DND-41 (cell line): ENCODE measurements around the gene DENND1C.

Experiments used
- ATAC-seq: fragments of 200-7000 bp; cut with Tn5 transposase; 3 replicates; pipeline ENCODE4 v1.9.1; 2021; ENCODE audit warnings: low read depth; ENCODE audit not compliant: insufficient read depth
- DNase-seq: peaks from one replicate; pipeline ENCODE4 v3.0.0-alpha.2; 2020
- H2AFZ ChIP-seq: 2 replicates; pipeline ENCODE4 v1.6.0; 2012; ENCODE audit warnings: low read depth, low read length
- H3K27ac ChIP-seq: 2 replicates; pipeline ENCODE4 v1.5.1; 2012; ENCODE audit warnings: low read length, inconsistent platforms
- H3K27me3 ChIP-seq: fragments of 200-600 bp; sonication (generic); 2 replicates; pipeline ENCODE4 v1.6.0; 2012; ENCODE audit warnings: low read length, mild to moderate bottlenecking, inconsistent platforms; ENCODE audit not compliant: insufficient read depth, poor library complexity
- H3K36me3 ChIP-seq: 2 replicates; pipeline ENCODE4 v1.5.1; 2012; ENCODE audit warnings: low read length, inconsistent platforms; ENCODE audit not compliant: insufficient read depth
- H3K4me1 ChIP-seq: 2 replicates; pipeline ENCODE4 v1.5.1; 2012; ENCODE audit warnings: mild to moderate bottlenecking, low read length; ENCODE audit not compliant: insufficient read depth
- H3K4me2 ChIP-seq: 2 replicates; pipeline ENCODE4 v1.6.0; 2012; ENCODE audit warnings: mild to moderate bottlenecking, moderate library complexity, low read length, inconsistent platforms; ENCODE audit not compliant: insufficient read depth
- H3K4me3 ChIP-seq, 2 experiments: fragments of 200-600 bp in 1 of 2; shearing (Covaris generic) in 1 of 2; 2 replicates each; pipeline ENCODE4 v1.5.1; 2012 to 2016; ENCODE audit warnings: inconsistent platforms in 2 of 2, low read length in 2 of 2, mild to moderate bottlenecking in 2 of 2, low read depth in 1 of 2, moderate library complexity in 1 of 2
- H3K79me2 ChIP-seq: 2 replicates; pipeline ENCODE4 v1.6.0; 2012; ENCODE audit warnings: low read length, inconsistent platforms; ENCODE audit not compliant: insufficient read depth
- H3K9ac ChIP-seq: 2 replicates; pipeline ENCODE4 v1.6.0; 2012; ENCODE audit warnings: low read depth, mild to moderate bottlenecking, inconsistent platforms, low read length, moderate library complexity
- H3K9me3 ChIP-seq: 2 replicates; pipeline ENCODE4 v1.5.1; 2012; ENCODE audit warnings: low read length, moderate library complexity, mild to moderate bottlenecking, inconsistent platforms; ENCODE audit not compliant: insufficient read depth, severe bottlenecking
- H4K20me1 ChIP-seq: 2 replicates; pipeline ENCODE4 v1.6.0; 2012; ENCODE audit warnings: low read length; ENCODE audit not compliant: insufficient read depth
- CTCF ChIP-seq: IDR thresholded peaks from 2 replicates; pipeline ENCODE4 v1.5.1; 2012; ENCODE audit warnings: borderline replicate concordance, low read length, moderate library complexity, mild to moderate bottlenecking; ENCODE audit not compliant: poor library complexity, severe bottlenecking; ENCODE audit errors: extremely low read depth
- EZH2 ChIP-seq: IDR thresholded peaks from 3 replicates; pipeline ENCODE4 v1.6.1; 2012; ENCODE audit warnings: borderline replicate concordance, low read depth, mild to moderate bottlenecking, moderate library complexity, low read length, inconsistent platforms; ENCODE audit not compliant: severe bottlenecking

DENND1C gene

GRCh38 chr19:6439743-6440142, 41.8 kb downstream of the DENND1C start:
- Histone ChIP-seq H3K79me2 (no peaks in the 10 kb centered on the region), H3K4me1 (no peaks in the 10 kb centered on the region), H3K27ac (no peak overlapping the region), H3K9ac (no peak overlapping the region), H3K4me2 (no peak overlapping the region), H4K20me1 (peaks cover 2% of the 10 kb centered on the region; the same call in 1 of the 2 replicates), H3K27me3 (no peaks in the 10 kb centered on the region), H3K36me3 (no peaks in the 10 kb centered on the region), H3K9me3 (no peaks in the 10 kb centered on the region), H2AFZ (no peak overlapping the region), H3K4me3 (no peak overlapping the region)
- DNase-seq: no peak
- ATAC-seq: no peak
- TF ChIP-seq CTCF (no peak), EZH2 (no peak)

- no peak for TF ChIP-seq CTCF
- TF ChIP-seq EZH2: no peak
- no peak within 1 kb of the TSS for H3K27ac ChIP-seq
- H3K36me3 ChIP-seq: no peaks in the 10 kb centered on the region
- no peak within 1 kb of the TSS for H3K4me2 ChIP-seq
- no peaks in the 10 kb centered on the region for H4K20me1 ChIP-seq
- H3K27me3 ChIP-seq: no peaks in the 10 kb centered on the region
- no peak within 1 kb of the TSS for H2AFZ ChIP-seq
- no peak for DNase-seq
- no peaks in the 10 kb centered on the region for H3K79me2 ChIP-seq
- no peaks in the 10 kb centered on the region for H3K4me1 ChIP-seq
- H3K4me3 ChIP-seq: no peak within 1 kb of the TSS
- H3K9ac ChIP-seq: no peak within 1 kb of the TSS
- ATAC-seq: no peak
- no peaks in the 10 kb centered on the region for H3K9me3 ChIP-seq
Observed at GRCh38 chr19:6433663-6434062, 47.9 kb downstream of the DENND1C start, which contains the start of gene SLC25A41. SLC25A41 (minus strand) TSS chr19:6433763; CDS start chr19:6433693, 70 bp downstream.

- H3K9me3 ChIP-seq: no peaks in the 10 kb centered on the region
- DNase-seq (no peak), ATAC-seq (no peak)
- no peak overlapping the region for H3K27ac ChIP-seq
- H3K4me1 ChIP-seq: no peaks in the 10 kb centered on the region
- H4K20me1 ChIP-seq: no peaks in the 10 kb centered on the region
- H3K4me2 ChIP-seq: no peak overlapping the region
- no peak overlapping the region for H2AFZ ChIP-seq
- no peaks in the 10 kb centered on the region for H3K79me2 ChIP-seq
- H3K9ac ChIP-seq: no peak overlapping the region
- H3K36me3 ChIP-seq: no peaks in the 10 kb centered on the region
- no peaks in the 10 kb centered on the region for H3K27me3 ChIP-seq
- no peak overlapping the region for H3K4me3 ChIP-seq
- TF ChIP-seq CTCF: no peak
- TF ChIP-seq EZH2: no peak
Observed at GRCh38 chr19:6433165-6433564, 48.4 kb downstream of the DENND1C start.

- TF ChIP-seq CTCF (no peak), EZH2 (no peak)
- H3K9ac ChIP-seq: no peak overlapping the region
- ATAC-seq (no peak), DNase-seq (no peak)
- H3K4me3 ChIP-seq: no peak overlapping the region
- no peaks in the 10 kb centered on the region for H3K27me3 ChIP-seq
- no peaks in the 10 kb centered on the region for H4K20me1 ChIP-seq
- no peaks in the 10 kb centered on the region for H3K9me3 ChIP-seq
- H3K4me1 ChIP-seq: no peaks in the 10 kb centered on the region
- no peaks in the 10 kb centered on the region for H3K36me3 ChIP-seq
- no peak overlapping the region for H3K4me2 ChIP-seq
- no peak overlapping the region for H3K27ac ChIP-seq
- H3K79me2 ChIP-seq: no peaks in the 10 kb centered on the region
- H2AFZ ChIP-seq: no peak overlapping the region
Observed at GRCh38 chr19:6431891-6432290, 49.7 kb downstream of the DENND1C start.
